ENCODE measurements around the gene HMHB1. TPM values are rescaled to one million over a fixed set of nuclear protein-coding genes. Genes with fewer than 3 reads are reported as not detected.

The HMHB1 gene
- total RNA-seq, 1 experiment from 2014 or later: not detected

DNA sequence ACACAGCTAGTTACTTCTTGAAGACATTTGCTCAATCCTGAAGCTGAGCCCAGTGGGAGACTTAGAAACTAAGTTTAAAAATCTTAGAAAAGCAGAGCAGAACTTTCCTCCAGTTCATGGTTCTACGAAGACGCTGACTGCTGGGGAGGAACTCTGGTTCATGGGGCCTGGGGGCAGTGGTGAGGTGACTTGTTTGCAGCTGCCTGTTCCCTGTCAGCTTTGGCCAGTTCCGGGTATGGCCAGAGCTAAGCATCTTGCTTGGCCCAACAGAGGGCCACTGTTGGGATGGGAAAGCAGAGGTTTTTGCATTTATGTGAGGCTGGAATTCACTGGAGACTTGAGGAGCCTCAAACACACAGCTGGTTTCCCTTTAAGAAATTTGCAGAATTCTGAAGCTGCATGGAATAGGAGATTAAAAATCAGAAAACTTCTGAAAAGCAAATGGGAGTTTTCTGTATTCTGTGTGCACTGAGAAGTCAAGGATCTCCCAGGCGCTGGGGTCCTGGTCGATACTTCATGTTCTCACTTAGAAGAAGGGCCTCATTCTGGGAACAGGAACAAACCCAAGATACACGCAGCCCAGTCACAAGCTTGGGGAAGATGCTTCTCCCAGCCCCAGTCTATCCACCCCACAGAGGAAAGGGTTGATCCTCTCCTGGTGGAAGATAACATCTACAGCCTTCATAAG is 10.6 kb upstream of the HMHB1 start:
- WGBS (ENCODE audit: extremely low coverage, insufficient read length, low lambda C conversion rate): no CpG with 5 or more reads among the region's 6 CpGs
- Histone ChIP-seq H3K23me2 (ENCODE audit: insufficient read length, low read depth, low read length, poor library complexity, severe bottlenecking) (no peaks in the 10 kb centered on the region), H3K27ac (ENCODE audit: insufficient read length, low read depth, low read length) (no peak overlapping the region), H3K4me1 (ENCODE audit: insufficient read depth, low read length) (no peaks in the 10 kb centered on the region), H3K4ac (ENCODE audit: low read depth, low read length) (no peak overlapping the region), H2BK12ac (ENCODE audit: insufficient read length, low read depth, low read length) (no peak overlapping the region), H3K14ac (ENCODE audit: insufficient read depth, low read length) (no peak overlapping the region), H3K56ac (ENCODE audit: insufficient read length, low read depth, low read length) (no peak overlapping the region), H3K79me1 (ENCODE audit: insufficient read depth, low read depth, low read length, poor library complexity, severe bottlenecking) (no peaks in the 10 kb centered on the region), H4K8ac (replicated peaks; ENCODE audit: insufficient read length, low read depth, low read length) (no peak overlapping the region), H2BK20ac (ENCODE audit: low read depth, low read length, poor library complexity, severe bottlenecking) (no peak overlapping the region), H2AK5ac (ENCODE audit: insufficient read length, low read length) (no peak overlapping the region), H4K20me1 (ENCODE audit: control insufficient read depth, insufficient read depth, insufficient read length) (no peaks in the 10 kb centered on the region), H3K18ac (ENCODE audit: insufficient read length, low read depth, low read length) (peak overlapping the region; percentile 27), H3K27me3 (ENCODE audit: insufficient read depth, low read length) (no peaks in the 10 kb centered on the region), H3K9ac (ENCODE audit: extremely low read depth, insufficient read length, low read length) (no peak overlapping the region), H3K9me3 (ENCODE audit: control insufficient read depth, low read depth, low read length) (no peaks in the 10 kb centered on the region), H3K23ac (ENCODE audit: insufficient read length, low read depth, low read length) (no peak overlapping the region), H2BK15ac (ENCODE audit: low read depth, low read length) (no peak overlapping the region), H2AFZ (ENCODE audit: low read length) (peak overlapping the region; percentile 22), H2BK5ac (ENCODE audit: insufficient read length, low read length) (no peak overlapping the region), H3T11ph (ENCODE audit: low read length) (no peak overlapping the region), H3K79me2 (ENCODE audit: insufficient read depth, low read length) (no peaks in the 10 kb centered on the region), H4K91ac (ENCODE audit: insufficient read length, low read depth, low read length) (no peak overlapping the region), H3K4me2 (ENCODE audit: insufficient read depth, insufficient read length, low read length) (no peak overlapping the region), H4K5ac (ENCODE audit: insufficient read length, low read depth, low read length) (no peak overlapping the region), H2BK120ac (ENCODE audit: low read depth, low read length, poor library complexity, severe bottlenecking) (no peak overlapping the region)
- Mint-ChIP-seq H3K36me3 (ENCODE audit: insufficient read depth in 1 of 3, low read depth in 3 of 3) (no peaks in the 10 kb centered on the region), H3K9me3 (no peaks in the 10 kb centered on the region), H3K27ac (no peak overlapping the region), H3K4me3 (no peak overlapping the region), H3K27me3 (ENCODE audit: low read depth) (no peaks in the 10 kb centered on the region), H3K4me1 (no peaks in the 10 kb centered on the region)
- no peak for DNase-seq
- TF ChIP-seq, protein P1, sequence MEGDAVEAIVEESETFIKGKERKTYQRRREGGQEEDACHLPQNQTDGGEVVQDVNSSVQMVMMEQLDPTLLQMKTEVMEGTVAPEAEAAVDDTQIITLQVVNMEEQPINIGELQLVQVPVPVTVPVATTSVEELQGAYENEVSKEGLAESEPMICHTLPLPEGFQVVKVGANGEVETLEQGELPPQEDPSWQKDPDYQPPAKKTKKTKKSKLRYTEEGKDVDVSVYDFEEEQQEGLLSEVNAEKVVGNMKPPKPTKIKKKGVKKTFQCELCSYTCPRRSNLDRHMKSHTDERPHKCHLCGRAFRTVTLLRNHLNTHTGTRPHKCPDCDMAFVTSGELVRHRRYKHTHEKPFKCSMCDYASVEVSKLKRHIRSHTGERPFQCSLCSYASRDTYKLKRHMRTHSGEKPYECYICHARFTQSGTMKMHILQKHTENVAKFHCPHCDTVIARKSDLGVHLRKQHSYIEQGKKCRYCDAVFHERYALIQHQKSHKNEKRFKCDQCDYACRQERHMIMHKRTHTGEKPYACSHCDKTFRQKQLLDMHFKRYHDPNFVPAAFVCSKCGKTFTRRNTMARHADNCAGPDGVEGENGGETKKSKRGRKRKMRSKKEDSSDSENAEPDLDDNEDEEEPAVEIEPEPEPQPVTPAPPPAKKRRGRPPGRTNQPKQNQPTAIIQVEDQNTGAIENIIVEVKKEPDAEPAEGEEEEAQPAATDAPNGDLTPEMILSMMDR (conservative IDR thresholded peaks at IDR 0.05): no peak

Data from H9 (cell line).